ENCODE measurements around the gene ANAPC10.

- TF ChIP-seq CTCF (IDR thresholded peaks at IDR 0.05) (no peak), POLR2A (IDR thresholded peaks at IDR 0.05) (no peak)
These were observed 128.2 kb downstream of the ANAPC10 start for GRCh38 chr4:144969821-144970220.
